Measurements from ENCODE around the gene DIPK1A.
A peak's percentile ranks its signal among the peaks of the same experiment; 100 is the strongest.
"Not testable (repeated sequence)": the region's sequence is repeated elsewhere in the genome, so short reads cannot be mapped to it uniquely, and the experiment has no call there.

The DIPK1A gene

GRCh38 chr1:92913093-92913819, 48.0 kb downstream of the DIPK1A start:
- no peak for DNase-seq

- no peak for DNase-seq
Observed at GRCh38 chr1:92910081-92910480, 51.2 kb downstream of the DIPK1A start.

GRCh38 chr1:92909321-92909720, 51.9 kb downstream of the DIPK1A start:
- peak; percentile 6 for DNase-seq

GRCh38 chr1:92907949-92908684, 53.1 kb downstream of the DIPK1A start:
- peak; percentile 59 for DNase-seq

GRCh38 chr1:92903765-92904164, 57.5 kb downstream of the DIPK1A start:
- no peak for DNase-seq

GRCh38 chr1:92902406-92902744, 58.9 kb downstream of the DIPK1A start:
- peak; percentile 1 for DNase-seq

GRCh38 chr1:92901699-92902405, 59.4 kb downstream of the DIPK1A start:
- DNase-seq: peak; percentile 81

GRCh38 chr1:92901126-92901525, 60.1 kb downstream of the DIPK1A start:
- peak; percentile 20 for DNase-seq

- no peak for DNase-seq
Observed at GRCh38 chr1:92900539-92900938, 60.7 kb downstream of the DIPK1A start.

- DNase-seq: no peak
Observed at GRCh38 chr1:92899780-92900179, 61.5 kb downstream of the DIPK1A start.

GRCh38 chr1:92898053-92898452, 63.2 kb downstream of the DIPK1A start:
- not testable (repeated sequence) for DNase-seq

- no peak for DNase-seq
Observed at GRCh38 chr1:92887465-92887864, 73.8 kb downstream of the DIPK1A start.

- DNase-seq: peak; percentile 51
Observed at GRCh38 chr1:92886886-92887419, 74.3 kb downstream of the DIPK1A start.

- DNase-seq: no peak
Observed at GRCh38 chr1:92884195-92884594, 77.1 kb downstream of the DIPK1A start.

GRCh38 chr1:92883297-92883696, 78.0 kb downstream of the DIPK1A start:
- DNase-seq: no peak

GRCh38 chr1:92882819-92883218, 78.4 kb downstream of the DIPK1A start:
- DNase-seq: no peak

GRCh38 chr1:92881391-92881790, 79.9 kb downstream of the DIPK1A start:
- no peak for DNase-seq

- DNase-seq: no peak
Observed at GRCh38 chr1:92879316-92879968, 81.8 kb downstream of the DIPK1A start.

GRCh38 chr1:92877792-92878191, 83.5 kb downstream of the DIPK1A start:
- DNase-seq: no peak

- DNase-seq: no peak
Observed at GRCh38 chr1:92877081-92877711, 84.1 kb downstream of the DIPK1A start.

GRCh38 chr1:92876351-92876750, 84.9 kb downstream of the DIPK1A start:
- DNase-seq: no peak

GRCh38 chr1:92874987-92875386, 86.3 kb downstream of the DIPK1A start:
- no peak for DNase-seq

- DNase-seq: no peak
Observed at GRCh38 chr1:92872719-92873118, 88.5 kb downstream of the DIPK1A start.

All from SHP77 treated with DMSO at 0.1 percent for 48 hours (cell line).